HG03432 (cell line): ENCODE measurements around the gene TRIM10.
A peak's percentile ranks its signal among the peaks of the same experiment; 100 is the strongest.

Source experiments
- ATAC-seq: cut with Tn5 transposase; IDR thresholded peaks from one replicate; pipeline ENCODE4 v1.9.1; 2021; ENCODE audit warnings: mild to moderate bottlenecking, moderate library complexity; ENCODE audit not compliant: unreplicated experiment

The TRIM10 gene

GRCh38 chr6:30160785-30161531 is at the start of gene TRIM10:
Gene TRIM10, minus strand, starts transcription at chr6:30161211. Its CDS starts 353 bp downstream, at chr6:30160858.
- ATAC-seq, result no peak

- ATAC-seq, result no peak
Measured at GRCh38 chr6:30207619-30208295, 46.7 kb upstream of the TRIM10 start.

- no peak for ATAC-seq
Measured at GRCh38 chr6:30206799-30207618, 46.0 kb upstream of the TRIM10 start.

- no peak for ATAC-seq
Measured at GRCh38 chr6:30206152-30206551, 45.1 kb upstream of the TRIM10 start.

GRCh38 chr6:30204116-30204515 is 43.1 kb upstream of the TRIM10 start:
- no peak for ATAC-seq

GRCh38 chr6:30202366-30202765 is 41.4 kb upstream of the TRIM10 start:
- ATAC-seq, result no peak

- peak; percentile 69 for ATAC-seq
Measured at GRCh38 chr6:30200551-30201281, 39.7 kb upstream of the TRIM10 start.

GRCh38 chr6:30198166-30199084 is 37.4 kb upstream of the TRIM10 start:
- ATAC-seq, result no peak

- ATAC-seq, result no peak
Measured at GRCh38 chr6:30196376-30196775, 35.4 kb upstream of the TRIM10 start.

- no peak for ATAC-seq
Measured at GRCh38 chr6:30195951-30196350, 34.9 kb upstream of the TRIM10 start.

GRCh38 chr6:30194797-30195690 is 34.0 kb upstream of the TRIM10 start:
- ATAC-seq, result no peak

- no peak for ATAC-seq
Measured at GRCh38 chr6:30192076-30192475, 31.1 kb upstream of the TRIM10 start.

GRCh38 chr6:30188541-30188940 is 27.5 kb upstream of the TRIM10 start:
- no peak for ATAC-seq

- no peak for ATAC-seq
Measured at GRCh38 chr6:30185846-30186484, 25.0 kb upstream of the TRIM10 start.

GRCh38 chr6:30184417-30185031 is 23.5 kb upstream of the TRIM10 start:
- no peak for ATAC-seq

GRCh38 chr6:30180145-30180544 is 19.1 kb upstream of the TRIM10 start:
- no peak for ATAC-seq

- no peak for ATAC-seq
Measured at GRCh38 chr6:30178837-30179236, 17.8 kb upstream of the TRIM10 start.

- ATAC-seq, result no peak
Measured at GRCh38 chr6:30175765-30176164, 14.8 kb upstream of the TRIM10 start.
